Measurements from ENCODE around the gene PSMC3IP.
"Not testable (repeated sequence)": the region's sequence is repeated elsewhere in the genome, so short reads cannot be mapped to it uniquely, and the experiment has no call there.

PSMC3IP gene

GRCh38 chr17:42561897-42562387 lies 15.6 kb downstream of the PSMC3IP start, which contains the start of gene COASY:
COASY (plus strand) TSS chr17:42562148; CDS start chr17:42562623, 475 bp downstream.
- DNase-seq (ENCODE audit: low read depth): peak; percentile 97

- no peak for DNase-seq (ENCODE audit: low read depth)
Observed at GRCh38 chr17:42560246-42560645, 17.3 kb downstream of the PSMC3IP start.

- DNase-seq (ENCODE audit: low read depth): no peak
Observed at GRCh38 chr17:42559075-42559474, 18.5 kb downstream of the PSMC3IP start.

- not testable (repeated sequence) for DNase-seq (ENCODE audit: low read depth)
Observed at GRCh38 chr17:42555961-42556617, 21.4 kb downstream of the PSMC3IP start.

GRCh38 chr17:42555122-42555622 lies 22.4 kb downstream of the PSMC3IP start:
- no peak for DNase-seq (ENCODE audit: low read depth)

GRCh38 chr17:42554250-42555121 lies 23.0 kb downstream of the PSMC3IP start:
- peak; percentile 72 for DNase-seq (ENCODE audit: low read depth)

GRCh38 chr17:42553866-42554249 lies 23.7 kb downstream of the PSMC3IP start:
- DNase-seq (ENCODE audit: low read depth): no peak

GRCh38 chr17:42553161-42553818 lies 24.2 kb downstream of the PSMC3IP start:
- DNase-seq (ENCODE audit: low read depth): peak; percentile 48

- DNase-seq (ENCODE audit: low read depth): not testable (repeated sequence)
Observed at GRCh38 chr17:42552736-42553135, 24.8 kb downstream of the PSMC3IP start, which contains the start of gene HSD17B1. HSD17B1 (plus strand) TSS chr17:42552923; CDS start chr17:42552934, 11 bp downstream.

- DNase-seq (ENCODE audit: low read depth): no peak
Observed at GRCh38 chr17:42548993-42549755, 28.4 kb downstream of the PSMC3IP start.

- peak; percentile 61 for DNase-seq (ENCODE audit: low read depth)
Observed at GRCh38 chr17:42548070-42548837, 29.3 kb downstream of the PSMC3IP start.

- DNase-seq (ENCODE audit: low read depth): no peak
Observed at GRCh38 chr17:42547698-42548069, 29.8 kb downstream of the PSMC3IP start.

GRCh38 chr17:42547001-42547461 lies 30.5 kb downstream of the PSMC3IP start:
- DNase-seq (ENCODE audit: low read depth): no peak

- peak; percentile 54 for DNase-seq (ENCODE audit: low read depth)
Observed at GRCh38 chr17:42545755-42546505, 31.6 kb downstream of the PSMC3IP start.

GRCh38 chr17:42544874-42545283 lies 32.6 kb downstream of the PSMC3IP start:
- no peak for DNase-seq (ENCODE audit: low read depth)

GRCh38 chr17:42543190-42544079 lies 34.1 kb downstream of the PSMC3IP start:
- DNase-seq (ENCODE audit: low read depth): no peak

- DNase-seq (ENCODE audit: low read depth): no peak
Observed at GRCh38 chr17:42541041-42541833, 36.3 kb downstream of the PSMC3IP start.

- not testable (repeated sequence) for DNase-seq (ENCODE audit: low read depth)
Observed at GRCh38 chr17:42540558-42540957, 37.0 kb downstream of the PSMC3IP start.
